GM12872 (cell line): ENCODE results near the gene SORCS2.

ENCODE experiments used
- CTCF ChIP-seq: IDR thresholded peaks from 3 replicates; pipeline ENCODE4 v1.5.1; 2011; ENCODE audit warnings: low read depth, mild to moderate bottlenecking, low read length, moderate library complexity; ENCODE audit not compliant: insufficient read depth

SORCS2 gene

GRCh38 chr4:7512428-7512827, 320.1 kb downstream of the SORCS2 start:
- TF ChIP-seq CTCF: no peak

GRCh38 chr4:7512946-7513345, 320.6 kb downstream of the SORCS2 start:
- TF ChIP-seq CTCF: no peak

DNA sequence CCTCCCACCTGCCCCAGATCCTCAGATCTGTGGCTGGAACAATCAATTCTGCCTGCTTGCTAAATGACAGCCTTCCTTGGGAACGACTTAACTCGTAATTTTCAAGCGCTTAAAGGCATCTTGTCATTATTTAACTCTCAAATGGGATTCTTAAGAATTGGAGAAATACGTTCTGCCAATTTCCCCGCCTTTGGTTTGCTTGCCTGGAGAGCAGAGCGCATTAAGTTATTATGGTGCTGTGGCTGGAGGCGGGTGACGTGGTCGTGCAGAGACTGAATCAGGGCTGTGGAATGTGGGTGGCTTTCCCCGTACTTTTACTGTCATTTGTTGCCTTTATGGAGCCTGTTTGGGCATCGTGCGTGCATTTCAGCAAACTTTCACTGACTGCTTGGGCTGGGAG, 321.3 kb downstream of the SORCS2 start:
- TF ChIP-seq CTCF: no peak

- no peak for TF ChIP-seq CTCF
These were observed 321.9 kb downstream of the SORCS2 start for GRCh38 chr4:7514281-7514680.

DNA sequence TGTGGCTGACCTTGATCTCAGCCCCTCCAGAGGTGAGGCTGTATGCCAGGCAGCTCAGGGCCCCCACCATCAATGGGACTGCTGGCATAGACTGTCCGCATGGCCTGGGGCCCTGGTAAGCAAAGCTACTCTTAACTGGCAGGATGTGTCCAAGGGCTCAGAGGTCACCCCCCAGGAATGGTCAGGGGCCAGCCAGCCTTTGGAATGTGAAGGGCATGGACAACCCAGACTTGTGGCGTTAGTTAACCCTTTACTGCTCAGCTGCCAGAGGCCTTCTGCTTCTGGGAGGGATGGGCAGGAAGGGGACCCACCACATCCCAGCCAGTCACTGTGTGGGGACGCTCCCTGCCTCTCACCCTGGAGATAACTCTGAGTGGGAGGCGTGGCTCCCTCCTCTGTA, 322.5 kb downstream of the SORCS2 start:
- TF ChIP-seq CTCF: no peak

- no peak for TF ChIP-seq CTCF
These were observed 323.1 kb downstream of the SORCS2 start for GRCh38 chr4:7515390-7515902.

GRCh38 chr4:7516096-7516772, 323.9 kb downstream of the SORCS2 start:
- no peak for TF ChIP-seq CTCF
